Endometrial microvascular endothelial cells (primary cell): ENCODE results near the gene MAP3K3. TPM values are rescaled to one million over a fixed set of nuclear protein-coding genes. Genes with fewer than 3 reads are reported as not detected.

Experiments used
- in situ Hi-C: cut with HindIII; loops from 2 replicates; pipeline ENCODE4 v1.10.0; 2017; ENCODE audit warnings: low sequenced_read_pairs, low pct_unique_long_range_greater_than_20kb; ENCODE audit errors: inconsistent ontology term
- total RNA-seq: library from RNA; depleted of rRNA; stranded (reverse); fragments of >200 nt; gene quantifications from one replicate; pipeline ENCODE4 v1.2.3, GENCODE V29; 2015; ENCODE audit errors: inconsistent ontology term

MAP3K3 gene
- total RNA-seq, 1 donor from 2014 or later, result 52.6 TPM

GRCh38 chr17:63645775-63646487 is 23.7 kb downstream of the MAP3K3 start:
- in situ Hi-C loops, result no loop called here

DNA sequence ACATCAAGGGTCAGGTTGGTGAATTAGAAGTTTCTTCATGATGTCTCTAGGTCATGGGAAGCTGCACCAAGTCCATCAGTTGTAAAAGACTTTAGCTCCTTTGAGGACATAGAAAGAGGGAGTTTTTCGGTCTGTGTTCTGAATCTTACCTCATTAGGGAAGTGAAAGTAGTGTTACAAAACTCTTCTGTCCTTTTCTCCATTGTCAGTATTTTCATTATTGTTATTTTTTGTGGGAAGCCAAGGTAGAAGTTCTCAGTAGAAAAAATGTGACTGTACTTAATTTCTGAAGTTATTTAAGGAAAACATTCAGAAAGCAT is 24.2 kb downstream of the MAP3K3 start:
- in situ Hi-C loops, result no loop called here

- in situ Hi-C loops, result no loop called here
Observed at GRCh38 chr17:63647065-63647725, 25.0 kb downstream of the MAP3K3 start.

- in situ Hi-C loops, result no loop called here
Observed at GRCh38 chr17:63647936-63648335, 25.7 kb downstream of the MAP3K3 start.

- in situ Hi-C loops, result no loop called here
Observed at GRCh38 chr17:63649813-63650212, 27.6 kb downstream of the MAP3K3 start.

DNA sequence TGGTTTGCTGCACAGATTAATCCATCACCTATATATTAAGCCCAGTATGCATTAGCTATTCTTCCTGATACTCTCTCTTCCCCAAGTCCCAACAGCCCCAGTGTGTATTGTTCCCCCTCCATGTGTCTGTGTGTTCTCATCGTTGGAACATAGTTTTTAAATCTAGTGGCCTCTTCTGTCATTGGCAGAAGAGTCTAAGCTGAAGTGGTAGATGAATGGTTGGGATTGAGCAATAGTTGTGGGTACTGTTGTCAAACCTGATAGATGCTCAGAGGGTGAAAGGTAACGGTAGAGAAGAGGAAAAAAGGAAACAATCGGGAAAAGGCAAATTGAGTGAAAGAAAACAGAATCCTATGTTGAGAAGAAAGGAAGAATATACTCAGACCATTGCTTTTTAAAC is 29.9 kb downstream of the MAP3K3 start:
- in situ Hi-C loops, result no loop called here

DNA sequence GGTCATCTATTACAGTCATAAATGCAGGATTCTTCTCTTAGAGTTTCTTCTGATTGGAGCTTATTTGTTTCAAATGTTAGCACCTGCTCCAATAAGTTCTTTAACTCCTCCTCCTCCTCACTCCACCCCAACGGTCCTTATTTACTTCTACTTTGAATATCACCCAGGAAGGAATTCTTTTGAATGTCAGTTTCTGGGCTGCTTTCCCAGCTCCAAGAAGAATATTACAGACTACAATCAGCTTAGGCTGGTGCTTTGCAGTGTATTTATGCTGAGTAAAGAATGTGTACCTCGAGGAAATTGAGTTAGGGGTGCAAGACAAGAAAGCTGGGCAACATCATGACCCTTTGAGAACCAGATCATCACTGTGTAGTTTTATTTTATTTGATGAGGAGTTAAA is 30.8 kb downstream of the MAP3K3 start:
- in situ Hi-C loops, result no loop called here

- in situ Hi-C loops, result no loop called here
Observed at GRCh38 chr17:63657786-63658185, 35.6 kb downstream of the MAP3K3 start.

- in situ Hi-C loops, result no loop called here
Observed at GRCh38 chr17:63658366-63658765, 36.1 kb downstream of the MAP3K3 start.

DNA sequence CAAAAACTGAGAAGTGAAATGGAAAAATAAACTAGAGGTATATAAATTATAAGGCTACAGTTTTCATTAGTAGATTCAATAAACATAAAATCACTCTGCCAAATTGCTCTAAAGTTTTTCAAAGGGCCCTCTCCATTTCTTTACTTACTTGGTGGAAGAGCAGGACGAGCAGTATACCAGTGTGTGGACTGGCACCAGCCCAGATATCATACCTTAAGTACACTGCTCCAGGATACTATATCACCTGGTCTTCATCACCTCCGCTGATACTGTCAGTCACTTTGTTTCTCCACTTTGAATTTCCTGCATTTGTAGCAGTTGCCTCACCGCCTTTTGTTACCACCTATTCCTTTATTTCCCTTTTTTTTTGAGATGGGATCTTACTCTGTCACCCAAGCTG is 37.6 kb downstream of the MAP3K3 start:
- in situ Hi-C loops, result no loop called here

GRCh38 chr17:63665527-63666214 is 43.5 kb downstream of the MAP3K3 start:
- in situ Hi-C loops, result no loop called here

DNA sequence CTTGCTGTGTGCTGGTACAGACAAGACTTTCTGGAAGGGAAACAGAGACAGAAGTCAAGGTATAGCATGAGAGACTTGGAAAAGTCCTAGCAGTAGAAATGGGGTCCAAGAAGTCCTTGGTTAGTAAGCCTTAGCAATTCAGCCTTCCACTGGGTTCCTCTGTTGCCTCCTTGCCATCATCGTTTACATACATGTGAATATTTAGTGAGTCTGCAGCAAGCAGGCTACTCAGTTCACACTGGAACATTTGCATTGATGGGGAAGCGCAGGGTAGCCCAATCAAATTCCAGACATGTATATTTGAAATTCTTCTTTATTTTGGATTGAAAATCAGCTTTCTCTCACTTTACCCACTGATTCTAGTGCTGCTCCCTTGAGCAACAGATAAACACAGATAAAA is 50.6 kb downstream of the MAP3K3 start:
- in situ Hi-C loops, result no loop called here

DNA sequence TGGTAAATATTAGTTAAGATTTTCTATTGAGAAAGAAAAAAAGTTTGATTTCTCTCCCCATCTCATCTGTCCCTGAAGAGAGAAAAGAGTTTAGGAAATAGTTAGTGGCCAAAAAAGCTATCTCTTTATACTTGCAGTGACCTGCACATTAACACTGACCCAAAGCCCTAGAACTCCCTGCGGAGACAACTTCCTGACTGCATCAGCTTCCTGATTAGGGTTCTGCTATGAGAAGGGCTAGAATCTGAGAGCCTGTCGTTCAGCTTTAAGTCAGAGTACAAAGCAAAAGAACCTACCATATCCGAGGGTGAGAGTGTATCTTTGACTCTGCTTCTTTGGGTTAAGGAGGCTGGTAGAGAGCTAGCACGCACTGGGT is 53.0 kb downstream of the MAP3K3 start:
- in situ Hi-C loops, result no loop called here

DNA sequence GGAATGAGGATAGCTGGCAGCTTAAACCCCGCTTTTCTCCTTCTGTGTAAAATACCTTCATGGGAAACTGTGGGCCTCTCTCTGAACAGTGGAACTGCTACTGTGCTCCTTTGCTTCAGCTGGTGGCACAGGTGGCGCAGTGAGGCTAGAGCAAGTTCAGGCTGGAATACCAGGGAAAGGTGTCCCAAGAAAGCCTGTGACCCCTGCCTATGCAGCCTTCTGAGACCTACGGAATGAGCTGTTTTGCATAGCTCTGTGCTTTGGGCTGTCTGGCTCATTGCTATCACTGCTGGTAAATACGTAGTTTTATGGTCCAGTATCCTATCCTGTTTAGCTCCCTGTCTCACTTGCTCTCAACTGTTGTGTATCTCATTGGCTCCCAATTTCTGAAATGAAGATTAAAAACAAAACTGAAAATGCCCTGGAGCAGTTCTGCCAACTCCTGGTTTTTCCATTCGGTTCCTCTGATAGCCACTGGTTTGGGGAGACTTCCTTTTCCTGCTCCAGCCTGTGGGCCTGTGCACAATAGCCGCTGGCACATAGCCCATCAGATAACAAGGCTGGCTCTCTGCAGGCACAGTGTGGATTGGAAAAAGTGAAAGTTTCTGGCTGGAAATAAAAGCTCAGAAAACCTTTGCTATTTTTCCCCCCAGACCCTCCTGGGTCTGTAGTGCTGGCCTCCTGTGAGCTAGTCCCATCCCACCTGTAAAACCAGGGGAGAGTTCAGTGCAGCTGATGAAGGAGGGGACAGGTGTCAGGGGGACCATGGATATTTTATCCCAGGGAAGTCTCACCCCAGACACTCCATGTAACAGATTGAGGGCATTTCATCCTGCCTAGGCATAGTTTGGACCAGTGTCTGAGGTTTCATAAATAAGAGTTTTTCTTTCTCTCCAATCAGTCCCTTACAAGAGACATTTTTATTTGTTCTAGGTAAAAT is 53.7 kb downstream of the MAP3K3 start:
- in situ Hi-C loops, result no loop called here

GRCh38 chr17:63676584-63676983 is 54.4 kb downstream of the MAP3K3 start:
- in situ Hi-C loops, result no loop called here

DNA sequence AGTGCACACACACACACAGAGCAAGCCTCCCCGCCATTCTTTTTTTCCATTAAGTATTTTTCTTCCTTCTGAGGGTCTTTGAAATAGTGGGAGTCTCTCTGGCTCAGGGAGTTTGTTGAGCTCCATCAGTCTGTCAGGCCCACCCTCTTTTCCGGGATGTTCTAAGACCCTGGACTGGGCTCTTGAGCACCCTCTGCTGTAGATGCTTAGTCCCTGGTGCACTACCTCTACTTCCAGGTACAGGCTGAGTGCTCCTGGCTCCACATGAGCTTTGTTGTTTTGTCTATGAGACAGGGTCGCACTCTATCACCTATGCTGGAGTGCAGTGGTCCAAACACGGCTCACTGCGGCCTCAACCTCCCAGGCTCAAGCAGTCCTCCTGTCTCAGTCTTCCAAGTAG is 57.0 kb downstream of the MAP3K3 start:
- in situ Hi-C loops, result no loop called here

DNA sequence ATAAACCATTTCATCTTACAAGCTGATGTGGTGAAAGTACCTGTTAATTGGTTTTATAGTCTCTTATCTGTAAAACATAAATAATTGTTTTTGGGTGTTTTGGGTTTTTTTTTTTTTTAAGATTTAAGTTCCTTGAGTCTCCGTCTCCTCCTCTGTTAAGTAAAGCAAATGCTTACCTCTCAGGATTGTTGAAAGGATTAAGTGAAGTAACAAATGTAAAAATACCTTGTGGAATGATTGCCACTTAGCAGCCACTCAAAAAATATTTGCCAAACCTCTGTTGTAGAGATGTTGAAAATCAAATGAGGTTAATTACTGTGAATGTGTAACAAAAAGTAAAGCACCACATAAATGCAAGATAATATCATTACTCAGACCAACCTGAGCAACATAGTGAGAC is 58.5 kb downstream of the MAP3K3 start:
- in situ Hi-C loops, result no loop called here

DNA sequence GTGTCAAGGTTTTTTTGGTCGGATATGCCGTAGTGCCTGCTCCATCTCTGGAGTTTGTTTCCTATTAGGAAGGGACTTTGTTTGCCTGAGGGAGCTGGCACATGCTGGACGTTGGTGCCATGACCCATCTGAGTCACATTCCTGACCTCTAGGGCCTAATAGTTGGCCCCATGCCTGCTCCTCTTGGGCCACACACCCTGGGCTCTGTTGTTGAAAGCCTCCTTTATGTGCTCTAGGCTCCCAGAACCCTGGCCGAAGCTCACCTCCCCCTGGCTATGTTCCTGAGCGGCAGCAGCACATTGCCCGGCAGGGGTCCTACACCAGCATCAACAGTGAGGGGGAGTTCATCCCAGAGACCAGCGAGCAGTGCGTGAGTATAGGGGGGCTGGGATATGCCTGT is 59.3 kb downstream of the MAP3K3 start:
- in situ Hi-C loops, result no loop called here

- in situ Hi-C loops, result no loop called here
Observed at GRCh38 chr17:63682441-63682840, 60.2 kb downstream of the MAP3K3 start.
